G401.6 (cell line): ENCODE data around the gene BEST1.

Experiments used
- FAIRE-seq: peaks from 2 replicates; lab custom pipeline; 2012; peaks lifted over from hg19 to GRCh38; lab: Jason Lieb, UNC

BEST1 gene

DNA sequence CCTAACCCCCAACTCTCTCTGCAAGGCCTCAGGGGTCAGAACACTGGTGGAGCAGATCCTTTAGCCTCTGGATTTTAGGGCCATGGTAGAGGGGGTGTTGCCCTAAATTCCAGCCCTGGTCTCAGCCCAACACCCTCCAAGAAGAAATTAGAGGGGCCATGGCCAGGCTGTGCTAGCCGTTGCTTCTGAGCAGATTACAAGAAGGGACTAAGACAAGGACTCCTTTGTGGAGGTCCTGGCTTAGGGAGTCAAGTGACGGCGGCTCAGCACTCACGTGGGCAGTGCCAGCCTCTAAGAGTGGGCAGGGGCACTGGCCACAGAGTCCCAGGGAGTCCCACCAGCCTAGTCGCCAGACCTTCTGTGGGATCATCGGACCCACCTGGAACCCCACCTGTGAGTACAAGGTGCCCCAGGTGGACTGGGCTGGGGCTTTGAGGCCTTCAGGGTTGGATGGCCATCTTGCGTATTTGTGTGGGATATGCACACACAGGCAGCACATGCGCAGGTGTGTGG, at the start of gene BEST1:
BEST1 (plus strand) TSS at position 317 of the 513 bp plus-strand sequence. CDS start 1,456 bp downstream, outside the sequence.
- no peak for FAIRE-seq

DNA sequence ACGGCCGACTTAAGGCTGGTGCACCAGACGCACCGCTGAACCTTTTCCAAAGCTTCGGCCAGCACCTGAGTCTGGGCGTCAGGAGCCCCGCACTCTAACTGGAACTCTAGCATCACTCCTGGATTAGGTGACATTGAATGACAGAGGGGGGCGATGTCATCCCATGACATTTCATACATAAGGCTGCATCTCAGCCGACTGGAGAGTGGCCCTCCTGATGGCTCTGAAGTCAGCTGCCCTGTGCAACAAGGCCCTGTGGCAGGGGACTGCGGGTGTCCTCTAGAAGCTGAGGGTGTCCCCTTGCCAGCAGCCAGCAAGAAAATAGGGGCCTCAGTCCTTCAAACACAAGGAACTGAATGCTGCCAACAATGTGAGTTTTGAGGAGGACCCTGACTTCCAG, 48.8 kb upstream of the BEST1 start:
- no peak for FAIRE-seq

DNA sequence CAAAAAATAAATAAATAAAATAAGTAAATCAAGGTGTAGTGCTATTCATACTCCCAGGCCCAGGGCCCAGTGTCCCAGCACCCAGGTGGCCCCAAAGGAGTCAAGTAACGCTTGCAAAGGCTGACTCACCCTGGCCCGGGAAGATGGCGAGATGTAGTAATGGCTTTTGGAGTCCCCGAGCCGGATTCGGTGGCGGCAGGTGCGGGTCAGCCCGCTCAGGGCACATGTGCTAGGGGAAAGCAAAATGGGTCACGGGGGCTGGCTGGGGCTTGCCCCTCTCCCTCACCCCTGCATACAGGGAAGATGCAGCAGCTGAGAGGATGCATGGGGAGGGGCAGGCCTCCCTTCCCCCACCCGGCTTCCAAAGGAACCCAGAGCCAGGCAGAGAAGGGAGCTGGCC, 47.8 kb upstream of the BEST1 start:
- no peak for FAIRE-seq

DNA sequence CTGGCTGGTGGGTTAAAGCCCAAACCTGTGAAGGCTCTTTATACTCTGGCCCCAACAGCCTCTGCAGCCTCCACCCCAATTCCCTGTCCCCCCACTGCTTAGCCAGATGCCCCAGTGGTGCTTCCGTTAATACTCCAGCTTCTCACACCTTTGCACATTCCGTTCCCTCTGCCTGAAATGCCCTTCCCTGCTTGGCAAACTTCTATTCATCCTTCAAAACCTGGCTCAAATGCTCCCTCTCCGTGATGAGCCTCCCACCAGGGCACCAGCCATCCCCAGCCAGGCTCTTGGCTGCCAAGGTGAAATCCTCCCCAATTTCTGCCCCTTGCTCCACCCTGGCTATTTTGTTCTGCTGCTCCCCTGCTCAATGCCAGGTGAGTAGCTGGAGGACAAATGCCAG, 46.3 kb upstream of the BEST1 start:
- no peak for FAIRE-seq

DNA sequence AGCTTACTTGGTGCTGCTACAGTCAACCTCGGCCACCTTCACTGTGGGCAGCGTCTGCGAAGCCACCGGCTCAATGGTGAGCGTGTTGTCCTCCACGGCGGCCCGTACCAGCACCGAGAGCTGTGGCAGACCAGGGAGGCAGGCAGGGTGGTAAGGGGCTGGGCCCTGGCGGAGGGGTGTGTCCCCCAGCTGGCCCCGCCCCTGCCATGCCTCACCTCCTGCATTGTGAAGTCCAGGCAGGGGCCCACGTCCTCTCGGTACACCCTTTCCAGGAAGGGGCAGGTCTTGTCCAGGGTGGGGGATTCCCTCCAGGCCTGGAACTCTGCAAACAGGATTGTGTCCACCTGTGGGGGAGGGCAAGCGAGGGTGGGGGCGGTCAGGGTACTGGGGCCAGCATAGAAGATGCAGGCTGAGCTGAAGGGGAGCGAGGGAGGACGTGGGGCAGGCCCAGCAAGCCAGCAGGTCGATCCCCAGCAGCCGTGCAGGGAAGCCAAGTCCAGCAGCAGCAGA, 45.6 kb upstream of the BEST1 start:
- no peak for FAIRE-seq

DNA sequence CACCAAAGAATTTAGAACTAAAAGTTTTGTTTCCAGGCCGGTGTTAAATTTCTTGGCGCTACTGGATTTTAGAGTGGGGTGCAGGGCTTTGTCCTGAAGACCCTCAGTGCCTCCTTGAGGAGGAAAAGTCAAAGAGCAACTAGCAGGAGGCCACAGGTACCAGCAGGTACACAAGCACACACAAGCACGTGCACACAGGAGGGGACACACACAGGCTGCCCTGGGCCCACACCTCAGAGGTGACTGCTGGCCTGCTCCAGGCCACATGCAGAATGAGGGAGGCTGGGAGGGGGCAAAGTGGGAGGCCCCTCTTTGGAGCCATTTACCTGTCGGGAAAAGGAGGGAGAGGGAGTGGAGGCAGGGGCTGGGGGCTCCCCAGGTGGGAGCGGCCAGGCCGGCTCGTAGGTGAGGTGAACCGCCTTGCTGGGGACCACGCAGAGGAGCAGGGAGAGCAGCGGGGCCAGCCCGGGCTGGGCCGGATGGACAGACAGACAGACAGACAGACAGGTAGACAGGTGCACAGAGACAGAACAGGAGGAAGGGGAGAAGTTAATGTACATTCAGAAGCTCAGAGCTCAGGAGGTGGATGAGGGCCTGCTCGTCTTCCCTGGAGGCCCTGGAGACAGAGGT, 45.0 kb upstream of the BEST1 start:
- FAIRE-seq = no peak

DNA sequence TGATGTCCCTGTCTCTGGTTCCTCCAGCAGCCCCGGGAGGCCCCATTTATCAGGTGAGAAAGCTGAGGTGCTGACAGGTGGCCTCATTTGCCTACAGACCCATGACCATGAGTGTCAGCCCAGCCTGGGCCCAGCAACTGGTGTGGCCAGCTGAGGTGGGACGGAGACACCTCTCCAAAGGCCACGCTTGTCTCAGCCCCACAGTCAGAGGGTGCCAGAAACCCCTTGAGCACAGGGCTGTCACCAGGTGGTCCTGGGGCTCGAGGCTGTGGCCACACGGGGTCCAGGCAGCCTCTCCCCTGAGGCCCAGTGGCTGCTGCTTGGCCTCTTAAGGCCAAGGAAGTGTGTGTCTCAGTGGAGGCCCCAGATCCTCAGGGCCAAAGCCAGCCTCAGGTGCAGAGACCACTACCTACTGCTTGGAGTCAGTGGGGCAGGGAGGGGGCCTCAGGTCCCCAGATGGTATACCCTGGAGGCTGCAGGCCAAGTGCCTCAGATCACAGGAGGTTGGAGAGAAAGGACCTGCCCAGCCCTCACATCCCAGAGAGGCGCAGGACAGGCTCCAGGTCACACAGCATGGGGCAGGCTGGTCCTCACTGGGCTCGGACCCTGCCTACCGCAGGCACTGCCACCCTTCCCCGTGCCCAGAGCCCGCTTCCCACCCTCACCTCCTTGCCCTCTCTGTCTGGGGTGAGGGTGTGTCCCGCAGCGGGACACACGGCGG, 44.2 kb upstream of the BEST1 start:
- no peak for FAIRE-seq

DNA sequence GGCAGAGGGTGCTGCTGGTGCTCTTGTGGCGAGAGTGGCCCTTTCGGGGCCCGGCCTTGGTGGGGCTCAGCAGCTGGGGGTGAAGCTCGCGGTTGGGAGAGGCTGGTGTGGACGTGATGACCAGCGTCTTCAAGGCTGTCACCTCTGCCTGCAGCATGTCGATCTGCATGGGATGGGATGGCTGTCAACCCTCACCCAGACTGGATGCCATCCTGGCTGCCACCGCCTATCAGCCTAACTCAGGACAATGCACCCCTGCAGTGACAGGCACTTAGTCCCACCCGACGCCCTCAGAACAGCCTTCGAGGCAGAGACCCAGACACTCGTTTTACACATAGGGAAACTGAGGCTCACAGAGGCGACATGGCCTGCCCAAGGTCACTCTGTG, 43.6 kb upstream of the BEST1 start:
- no peak for FAIRE-seq

DNA sequence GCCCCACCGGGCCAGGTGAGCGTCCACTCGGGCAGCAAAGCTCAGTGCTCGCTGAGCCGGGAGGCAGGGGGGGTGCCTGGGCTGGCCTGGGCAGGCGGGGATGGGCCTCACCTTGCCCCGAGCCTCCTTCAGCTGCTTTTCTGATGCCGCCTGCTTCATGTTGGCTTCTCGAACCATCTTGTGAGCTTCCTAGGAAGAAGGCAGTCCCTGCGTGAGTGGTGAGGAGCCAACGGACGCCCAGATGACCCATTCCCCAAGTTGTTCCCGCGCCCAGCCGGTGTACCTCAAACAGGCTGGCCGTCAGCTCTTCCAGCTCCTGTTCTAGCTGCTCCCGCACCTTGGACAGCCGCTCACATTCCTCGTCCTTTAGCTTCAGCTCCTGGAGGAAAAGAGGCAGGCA, 42.9 kb upstream of the BEST1 start:
- no peak for FAIRE-seq

DNA sequence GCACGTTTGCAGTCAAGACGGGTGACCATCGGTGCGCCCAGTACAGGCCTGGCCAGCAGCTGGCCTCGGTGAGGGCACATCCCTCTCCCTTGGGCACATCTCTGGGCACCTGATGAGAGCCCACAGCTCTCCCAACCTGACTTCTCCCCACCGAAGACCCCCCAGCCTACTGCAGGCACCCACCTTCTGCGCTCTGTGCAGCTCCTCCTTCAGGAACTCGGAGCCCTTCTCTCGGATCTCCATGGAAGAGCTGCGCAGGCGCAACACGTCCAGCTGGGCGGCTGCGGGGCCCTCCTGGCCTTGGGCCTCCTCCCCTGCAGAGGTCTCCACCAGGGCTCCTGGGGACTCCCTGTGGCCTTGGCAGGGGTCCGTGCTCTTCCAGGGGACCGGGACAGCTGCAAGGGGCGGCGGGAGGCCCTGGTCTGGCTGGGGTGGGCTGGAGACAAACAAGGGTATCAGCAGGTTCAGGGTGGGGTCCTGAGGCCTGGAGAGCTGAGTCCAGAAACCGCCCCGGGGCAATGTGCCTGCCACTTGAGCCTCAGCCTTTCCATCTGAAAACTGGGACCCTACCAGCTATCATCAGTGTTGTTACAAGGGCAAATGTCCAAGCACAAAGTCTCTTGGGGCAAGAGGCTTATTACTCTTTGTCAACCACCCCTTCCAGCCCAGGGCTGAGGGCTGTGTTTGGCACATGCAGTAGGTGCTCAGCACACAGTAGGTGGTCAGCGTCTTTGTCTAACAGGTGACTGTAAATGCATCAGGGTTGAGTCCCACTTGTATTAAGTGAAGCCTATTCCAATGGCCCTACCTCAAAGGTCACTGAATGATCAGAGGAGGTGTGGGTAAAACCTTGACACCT, 42.1 kb upstream of the BEST1 start:
- no peak for FAIRE-seq

DNA sequence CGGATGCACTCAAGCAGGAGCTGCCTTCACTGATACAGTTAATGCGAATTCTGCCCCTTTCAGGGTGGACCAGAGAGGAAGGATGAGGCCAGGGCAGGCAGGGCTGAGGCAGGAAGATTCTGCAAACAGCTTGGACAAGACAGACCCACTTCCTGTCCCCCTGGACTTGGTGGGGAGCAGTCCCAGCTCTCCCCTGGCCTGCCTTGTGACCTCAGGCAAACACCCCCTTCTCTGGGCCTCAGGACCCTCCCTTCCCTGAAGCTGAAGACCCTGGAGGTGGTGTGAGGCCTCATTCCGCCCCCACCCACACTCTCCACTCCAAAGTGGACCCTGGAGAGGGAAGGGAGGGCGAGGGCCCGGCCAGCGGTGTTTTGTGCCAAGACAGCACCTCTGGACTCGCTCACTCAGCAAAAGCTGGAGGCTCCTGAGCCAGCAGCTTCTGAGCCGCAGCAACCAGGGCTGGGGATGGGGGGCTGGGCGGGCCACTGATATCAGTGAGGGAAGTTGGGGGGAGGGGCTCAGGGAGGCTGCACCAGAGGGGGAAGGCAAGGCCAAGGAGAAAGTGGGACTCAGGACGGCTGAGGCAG, 41.3 kb upstream of the BEST1 start:
- no peak for FAIRE-seq

DNA sequence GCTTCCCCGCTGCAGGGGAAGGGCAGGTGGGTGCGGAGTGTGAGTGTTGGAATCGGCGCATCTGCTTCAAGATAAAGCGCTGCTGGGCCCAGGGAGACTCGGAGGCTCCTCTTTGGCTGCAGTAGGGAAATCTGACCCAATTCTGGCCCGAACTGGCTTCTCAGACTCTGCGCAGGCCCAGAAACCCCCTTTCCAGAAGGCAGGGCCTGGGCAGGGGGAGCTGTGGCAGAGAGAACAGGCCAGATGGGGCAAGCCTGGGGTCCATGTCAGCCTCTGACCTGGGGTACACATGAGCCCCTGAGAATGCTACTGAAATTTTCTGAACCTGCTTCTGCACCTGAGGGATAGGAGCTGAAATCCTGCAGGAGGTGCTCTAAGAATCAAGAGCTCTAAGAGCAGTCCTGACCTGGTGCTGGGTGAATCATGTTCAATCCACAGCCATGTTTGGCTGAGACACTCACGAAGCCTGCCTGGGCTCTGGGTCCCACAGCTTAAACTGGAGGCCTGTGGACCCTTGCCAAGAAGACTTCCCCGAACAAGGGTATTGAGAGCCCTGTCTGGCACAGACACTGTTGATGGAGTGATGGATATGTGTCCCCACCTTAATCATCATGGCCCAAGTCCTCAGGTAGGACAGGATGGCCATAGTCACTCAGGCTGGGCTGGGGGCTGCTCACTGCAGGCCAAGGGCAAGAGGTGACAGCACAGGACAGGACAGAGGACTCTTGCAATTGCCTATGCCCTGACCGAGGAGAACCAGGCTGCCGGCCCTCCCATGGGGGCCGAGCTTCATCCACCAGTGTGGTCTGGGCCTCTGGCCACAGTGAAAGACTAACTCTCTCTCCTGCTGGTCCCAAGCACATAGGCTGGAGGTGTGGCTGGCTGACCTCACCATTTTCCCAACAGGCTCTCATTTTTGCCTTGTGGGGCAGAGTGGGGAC, 39.7 kb upstream of the BEST1 start:
- FAIRE-seq = no peak

DNA sequence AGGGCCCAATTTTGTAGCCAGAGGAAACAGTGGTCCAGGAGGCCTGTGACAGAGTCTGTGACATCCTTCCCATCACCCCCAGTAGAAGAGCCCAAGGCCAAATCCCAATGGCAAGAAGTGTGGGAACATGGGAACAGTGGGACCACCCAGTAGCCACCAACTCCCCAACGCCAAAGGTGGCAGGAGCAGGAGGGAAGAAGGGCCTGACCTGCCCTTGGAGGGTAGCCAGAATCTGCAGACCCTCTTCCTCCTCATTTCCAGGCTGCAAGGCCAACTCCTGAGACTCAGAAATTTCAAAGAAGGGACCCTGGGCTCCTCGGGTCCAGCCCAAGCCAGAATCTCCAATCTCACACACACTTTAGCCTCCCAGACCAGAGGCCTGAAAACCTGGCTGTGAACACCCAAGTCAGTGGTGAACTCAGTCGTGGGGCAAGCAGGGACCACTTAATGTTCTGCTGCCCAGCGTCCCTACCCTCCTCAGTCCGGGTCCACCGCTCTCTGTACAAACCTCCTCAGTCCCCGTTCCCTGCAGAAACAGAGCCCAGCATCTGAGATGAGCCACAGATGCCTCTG, 38.9 kb upstream of the BEST1 start:
- no peak for FAIRE-seq

DNA sequence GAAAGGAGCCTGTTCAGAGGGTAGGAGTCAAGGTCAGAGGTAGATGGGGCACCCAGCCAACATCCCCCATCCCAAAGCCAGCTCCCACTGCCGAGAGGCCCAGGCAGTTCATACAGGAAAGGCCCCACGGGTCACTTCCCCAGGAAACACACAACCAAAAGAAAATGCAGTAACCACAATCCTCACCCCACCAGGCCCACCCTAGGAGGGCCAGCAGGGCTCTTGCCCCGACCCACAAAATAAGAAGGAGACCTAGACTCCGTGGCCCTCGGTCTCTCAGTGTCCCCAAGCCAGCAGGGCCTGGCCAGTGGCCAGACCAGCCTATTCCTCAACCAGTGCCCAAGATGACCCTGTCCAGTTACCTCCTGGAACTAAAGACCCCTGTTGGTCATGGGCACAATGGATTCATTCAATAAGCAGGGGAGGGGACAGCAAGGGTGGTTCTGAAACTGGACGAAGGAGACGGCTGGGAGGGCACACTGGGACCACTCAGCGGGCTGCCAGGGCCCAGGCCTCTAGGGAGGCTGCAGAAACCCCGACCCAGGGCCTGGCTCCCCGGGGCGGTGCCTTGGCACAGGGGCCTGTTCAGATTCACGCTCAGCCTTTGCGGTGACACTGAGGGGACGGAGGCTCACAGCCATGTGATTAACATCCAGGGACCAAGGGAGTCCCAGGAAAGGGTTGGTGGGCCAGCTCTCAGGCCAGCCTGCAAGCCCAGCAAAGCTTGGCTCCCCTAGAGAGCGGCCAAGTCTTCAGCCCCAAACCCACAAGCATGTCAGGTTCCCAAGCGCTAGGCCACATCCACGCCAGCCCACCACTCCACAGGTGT, 38.2 kb upstream of the BEST1 start:
- no peak for FAIRE-seq

DNA sequence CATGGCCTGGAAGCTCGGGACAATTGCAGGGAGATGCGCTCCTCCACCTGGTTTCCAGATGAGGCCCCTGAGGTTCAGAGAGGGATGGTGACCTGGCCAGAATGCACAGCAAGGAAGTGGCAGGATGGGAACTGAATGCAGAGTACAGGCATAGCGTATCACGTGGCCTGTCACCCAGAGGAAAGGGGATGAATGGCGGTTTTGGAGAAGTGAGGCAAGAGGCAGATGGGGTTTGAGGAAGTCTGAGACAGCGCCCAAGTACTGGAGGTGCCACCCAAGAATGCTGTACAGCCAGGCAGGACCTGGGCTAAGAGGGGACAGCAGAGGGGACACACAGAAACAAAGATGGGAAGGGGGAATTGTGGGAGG, 37.6 kb upstream of the BEST1 start:
- no peak for FAIRE-seq

DNA sequence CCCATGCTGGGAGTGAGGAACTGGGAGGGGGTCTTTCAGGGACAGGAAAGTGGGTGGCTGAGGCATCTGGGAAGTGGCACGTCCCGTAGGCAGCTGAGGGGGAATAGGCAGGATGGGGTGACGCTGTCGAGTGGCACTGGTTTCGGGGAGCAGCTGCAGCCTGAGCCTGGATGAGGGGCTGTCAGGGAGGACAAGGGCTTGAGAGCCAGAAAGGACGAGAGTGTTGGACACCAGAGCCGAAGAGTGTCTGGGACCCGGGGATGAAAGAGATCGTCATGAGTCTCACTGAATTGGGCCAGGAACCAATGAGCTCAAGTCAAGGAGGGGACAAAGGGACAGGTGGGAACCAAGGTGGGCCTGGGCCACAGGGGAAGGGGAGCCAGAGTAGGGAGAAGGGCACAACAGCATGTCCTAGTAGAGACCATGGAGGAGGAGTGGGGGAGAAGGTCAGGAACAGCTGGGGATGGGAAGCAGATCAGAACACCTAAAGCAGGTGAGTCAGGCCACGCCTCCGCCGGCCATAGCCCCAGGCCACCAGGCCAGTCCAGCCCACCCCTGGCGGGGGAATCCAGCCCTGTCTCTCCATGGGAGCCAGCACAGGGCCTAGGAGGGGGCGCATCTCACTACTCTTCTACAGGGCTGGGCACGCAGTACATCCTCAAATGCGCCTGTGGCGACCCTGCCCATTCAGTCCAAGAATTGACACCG, 37.0 kb upstream of the BEST1 start:
- FAIRE-seq = no peak

DNA sequence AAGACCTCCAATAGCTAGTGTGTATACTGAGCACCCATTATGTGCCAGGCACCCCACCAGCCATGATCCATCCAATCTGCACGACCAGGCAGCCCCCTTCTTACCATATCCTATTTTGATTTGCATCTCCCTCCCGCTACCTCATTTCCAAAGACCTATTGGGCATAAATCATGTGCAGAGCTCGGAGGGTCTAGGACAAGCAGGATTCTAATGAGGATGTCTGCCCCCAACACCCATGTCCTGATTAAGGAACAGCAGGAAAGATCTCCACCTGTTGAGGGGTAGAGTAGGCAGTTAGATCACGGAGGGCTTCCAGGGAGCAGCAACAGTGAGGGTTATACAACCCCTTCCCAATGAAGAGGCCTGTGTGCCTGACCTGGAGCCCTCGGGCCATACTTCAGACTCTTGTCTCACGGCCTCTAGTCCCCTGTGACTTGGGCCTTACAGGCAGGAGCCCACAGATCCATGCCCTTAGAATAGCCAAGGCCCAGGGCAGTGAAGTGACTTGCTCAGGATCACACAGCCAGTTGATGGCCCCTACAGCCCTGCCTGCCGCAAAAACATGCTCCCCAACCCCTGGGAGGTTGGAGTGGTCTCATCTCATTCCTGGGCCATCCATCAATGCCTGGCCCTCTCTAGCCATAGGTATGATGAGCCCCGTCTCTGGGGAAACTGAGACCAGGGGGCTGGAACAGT, 36.3 kb upstream of the BEST1 start:
- no peak for FAIRE-seq

DNA sequence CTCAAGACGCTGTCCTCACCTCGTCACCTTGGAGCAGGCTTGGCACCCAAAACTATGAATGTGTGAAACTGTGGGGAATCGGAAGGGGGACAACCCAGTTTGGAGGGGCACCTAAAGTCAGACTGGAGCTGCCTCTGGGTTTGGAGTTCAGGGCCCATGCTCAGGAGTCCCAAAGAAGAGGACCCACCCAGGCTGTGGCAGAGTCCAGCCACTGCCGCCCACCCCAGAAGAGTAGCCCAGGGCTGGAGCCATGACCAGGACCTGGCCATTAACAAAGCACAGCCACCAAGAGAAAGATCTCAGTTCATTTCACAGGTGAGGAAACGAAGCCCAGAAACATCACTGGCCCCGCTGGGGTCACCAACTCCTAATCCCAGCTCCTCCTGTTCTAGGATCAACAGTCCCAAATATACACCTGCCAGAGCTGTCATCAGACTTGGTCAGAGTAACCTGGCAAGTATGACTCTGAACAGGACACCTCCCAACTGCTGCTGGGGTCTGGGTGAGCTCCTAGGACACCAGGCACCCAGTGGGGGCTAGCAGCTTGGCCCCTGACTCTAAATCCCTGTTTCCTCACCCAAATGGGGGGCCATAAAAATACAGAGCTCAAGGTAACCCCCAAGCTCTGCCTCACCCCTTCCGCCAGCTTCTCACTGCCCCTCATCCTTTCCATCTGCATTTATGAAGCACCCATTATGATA, 35.5 kb upstream of the BEST1 start:
- FAIRE-seq = no peak
